Measurements from ENCODE around the gene TPPP. TPM values are rescaled to one million over a fixed set of nuclear protein-coding genes. Genes with fewer than 3 reads are reported as not detected.

Gene TPPP
- total RNA-seq, 1 donor from 2014 or later: 2.2 TPM

GRCh38 chr5:660491-661030 lies 32.6 kb downstream of the TPPP start:
- no peak for TF ChIP-seq CTCF (IDR thresholded peaks at IDR 0.05; ENCODE audit: insufficient read depth, low read depth, low read length)
- TF ChIP-seq EZH2 (IDR thresholded peaks at IDR 0.05; ENCODE audit: insufficient read depth, low read length): no peak
- no peaks in the 10 kb centered on the region for H3K27me3 ChIP-seq (ENCODE audit: insufficient read depth, low read length)
- no peak overlapping the region for H2AFZ ChIP-seq (ENCODE audit: low read depth, low read length)
- H3K36me3 Mint-ChIP-seq (ENCODE audit: low read depth, unreplicated experiment): peaks cover 9% of the 10 kb centered on the region
- DNase-seq (ENCODE audit: low read depth) (no peak), FAIRE-seq (no peak)
- H3K4me1 Mint-ChIP-seq (ENCODE audit: low read depth, unreplicated experiment): peaks cover 14% of the 10 kb centered on the region
- H3K36me3 ChIP-seq (ENCODE audit: insufficient read depth, low read length): no peaks in the 10 kb centered on the region
- H3K9me3 ChIP-seq (ENCODE audit: insufficient read depth, low read depth, low read length): peaks cover 2% of the 10 kb centered on the region
- no peaks in the 10 kb centered on the region for H3K9me3 Mint-ChIP-seq (ENCODE audit: unreplicated experiment)
- no peak overlapping the region for H3K27ac ChIP-seq (ENCODE audit: low read depth, low read length)
- no peak overlapping the region for H3K4me3 Mint-ChIP-seq (ENCODE audit: unreplicated experiment)
- H3K27me3 Mint-ChIP-seq (ENCODE audit: low read depth, unreplicated experiment): no peaks in the 10 kb centered on the region
- H3K4me3 ChIP-seq (ENCODE audit: insufficient read depth, low read depth, low read length): no peak overlapping the region
- H3K79me2 ChIP-seq (ENCODE audit: insufficient read depth, low read length): no peaks in the 10 kb centered on the region
- peaks cover 11% of the 10 kb centered on the region for H3K4me1 ChIP-seq (ENCODE audit: insufficient read depth, low read length)
- H3K9ac ChIP-seq (ENCODE audit: low read length): no peak overlapping the region
- no peaks in the 10 kb centered on the region for H4K20me1 ChIP-seq (ENCODE audit: insufficient read depth, low read length)
- no peak overlapping the region for H3K4me2 ChIP-seq (ENCODE audit: low read length)
- H3K27ac Mint-ChIP-seq (ENCODE audit: unreplicated experiment): no peak overlapping the region

DNA sequence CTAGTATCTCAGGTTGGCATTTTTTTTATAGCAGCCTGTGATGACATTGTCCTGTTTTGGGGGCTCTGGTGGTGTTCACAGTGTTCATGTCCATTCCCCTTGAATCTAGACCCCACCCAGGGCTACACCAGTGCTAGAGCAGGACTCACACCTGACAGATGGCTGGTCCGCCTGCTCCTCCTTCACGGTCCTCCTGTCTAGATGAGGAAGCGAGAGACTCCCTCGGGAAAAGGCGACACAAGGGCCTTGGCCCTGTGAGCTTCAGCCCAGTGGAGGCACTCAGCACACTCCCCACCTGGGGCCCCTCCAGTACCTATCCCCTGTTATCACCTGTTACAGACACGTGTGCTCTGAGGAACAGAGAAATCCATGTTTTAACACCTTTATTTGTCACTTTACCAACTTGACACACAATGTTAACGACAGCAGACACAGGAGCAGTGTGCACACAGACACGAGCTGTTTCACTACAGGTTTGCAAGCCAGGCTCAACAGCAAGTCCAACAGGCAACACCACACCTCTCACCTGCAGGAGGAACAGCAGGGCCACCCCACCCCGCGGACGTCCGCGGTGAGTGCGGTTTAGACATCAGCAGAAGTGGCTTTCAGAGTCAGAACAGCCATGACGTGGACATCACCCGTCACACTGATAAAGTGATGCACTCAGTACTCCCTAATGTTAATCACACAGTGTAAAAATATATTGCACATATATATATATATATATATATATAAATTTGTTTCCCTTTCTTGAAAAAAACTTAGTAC lies 33.5 kb downstream of the TPPP start:
- no peak for FAIRE-seq

More for the DNA sequence above, 33.5 kb downstream of the TPPP start:
- Mint-ChIP-seq H3K27me3 (ENCODE audit: low read depth, unreplicated experiment) (no peaks in the 10 kb centered on the region), H3K4me1 (ENCODE audit: low read depth, unreplicated experiment) (peaks cover 14% of the 10 kb centered on the region), H3K27ac (ENCODE audit: unreplicated experiment) (no peak overlapping the region), H3K4me3 (ENCODE audit: unreplicated experiment) (no peak overlapping the region), H3K9me3 (ENCODE audit: unreplicated experiment) (no peaks in the 10 kb centered on the region), H3K36me3 (ENCODE audit: low read depth, unreplicated experiment) (peaks cover 9% of the 10 kb centered on the region)
- Histone ChIP-seq H3K27ac (ENCODE audit: low read depth, low read length) (no peak overlapping the region), H2AFZ (ENCODE audit: low read depth, low read length) (no peak overlapping the region), H3K4me2 (ENCODE audit: low read length) (no peak overlapping the region), H3K79me2 (ENCODE audit: insufficient read depth, low read length) (no peaks in the 10 kb centered on the region), H3K9ac (ENCODE audit: low read length) (no peak overlapping the region), H3K9me3 (ENCODE audit: insufficient read depth, low read depth, low read length) (peaks cover 2% of the 10 kb centered on the region), H3K4me3 (ENCODE audit: insufficient read depth, low read depth, low read length) (no peak overlapping the region), H3K36me3 (ENCODE audit: insufficient read depth, low read length) (no peaks in the 10 kb centered on the region), H4K20me1 (ENCODE audit: insufficient read depth, low read length) (no peaks in the 10 kb centered on the region), H3K4me1 (ENCODE audit: insufficient read depth, low read length) (peaks cover 11% of the 10 kb centered on the region), H3K27me3 (ENCODE audit: insufficient read depth, low read length) (no peaks in the 10 kb centered on the region)
- DNase-seq (ENCODE audit: low read depth): no peak
- TF ChIP-seq CTCF (IDR thresholded peaks at IDR 0.05; ENCODE audit: insufficient read depth, low read depth, low read length): no peak
- no peak for TF ChIP-seq EZH2 (IDR thresholded peaks at IDR 0.05; ENCODE audit: insufficient read depth, low read length)

Data from astrocyte (in vitro differentiated cells and primary cell).